Mesothelial cell of epicardium (in vitro differentiated cells): ENCODE data around the gene ADIRF. TPM values are rescaled to one million over a fixed set of nuclear protein-coding genes. Genes with fewer than 3 reads are reported as not detected.
"Not testable (repeated sequence)": the region's sequence is repeated elsewhere in the genome, so short reads cannot be mapped to it uniquely, and the experiment has no call there.

Experiments
- DNase-seq, 2 experiments: peaks; one replicate each; pipeline ENCODE4 v3.0.0; 2021; ENCODE audit warnings: low spot score in 2 of 2; ENCODE audit not compliant: unreplicated experiment in 2 of 2
- H3K27ac Mint-ChIP-seq: 2 replicates; pipeline ENCODE4 v1.8.0; 2021; ENCODE audit warnings: mixed read lengths
- H3K27me3 Mint-ChIP-seq: 2 replicates; pipeline ENCODE4 v1.8.0; 2021; ENCODE audit warnings: low read depth, mixed read lengths
- H3K36me3 Mint-ChIP-seq: 2 replicates; pipeline ENCODE4 v1.8.0; 2021; ENCODE audit warnings: mixed read lengths
- H3K4me1 Mint-ChIP-seq: 2 replicates; pipeline ENCODE4 v1.8.0; 2021; ENCODE audit warnings: mixed read lengths
- H3K4me3 Mint-ChIP-seq: 2 replicates; pipeline ENCODE4 v1.8.0; 2021; ENCODE audit warnings: mild to moderate bottlenecking, moderate library complexity, mixed read lengths
- H3K9me3 Mint-ChIP-seq: 2 replicates; pipeline ENCODE4 v1.8.0; 2021; ENCODE audit warnings: mixed read lengths
- CTCF ChIP-seq: fragments of 200-600 bp; sonication (generic); IDR thresholded peaks from one replicate; pipeline ENCODE4 v1.5.0; 2021; ENCODE audit warnings: antibody characterized with exemption; ENCODE audit not compliant: unreplicated experiment
- total RNA-seq: library from RNA; stranded (reverse); gene quantifications from 3 replicates; pipeline ENCODE4 v1.2.1, GENCODE V29; 2021

ADIRF gene
- total RNA-seq, 1 donor from 2014 or later: not detected

- Mint-ChIP-seq H3K4me3 (no peak overlapping the region), H3K9me3 (peaks cover 20% of the 10 kb centered on the region), H3K36me3 (peaks cover 8% of the 10 kb centered on the region), H3K27me3 (no peaks in the 10 kb centered on the region), H3K27ac (no peak overlapping the region), H3K4me1 (peaks cover 33% of the 10 kb centered on the region)
- TF ChIP-seq CTCF: no peak
- no peak for DNase-seq
Observed at GRCh38 chr10:86951184-86951761, 17.0 kb upstream of the ADIRF start.

GRCh38 chr10:86952106-86952505 is 16.2 kb upstream of the ADIRF start:
- TF ChIP-seq CTCF: no peak
- Mint-ChIP-seq H3K27me3 (no peaks in the 10 kb centered on the region), H3K9me3 (peaks cover 20% of the 10 kb centered on the region), H3K4me1 (peaks cover 30% of the 10 kb centered on the region), H3K36me3 (peaks cover 8% of the 10 kb centered on the region), H3K27ac (no peak overlapping the region), H3K4me3 (no peak overlapping the region)
- DNase-seq: no peak

GRCh38 chr10:86952697-86953096 is 15.6 kb upstream of the ADIRF start:
- H3K4me1 Mint-ChIP-seq: peaks cover 35% of the 10 kb centered on the region
- not testable (repeated sequence) for H3K27ac Mint-ChIP-seq, H3K36me3 Mint-ChIP-seq, H3K27me3 Mint-ChIP-seq, H3K4me3 Mint-ChIP-seq, DNase-seq
- peaks cover 20% of the 10 kb centered on the region for H3K9me3 Mint-ChIP-seq

- peaks cover 8% of the 10 kb centered on the region for H3K36me3 Mint-ChIP-seq
- no peaks in the 10 kb centered on the region for H3K27me3 Mint-ChIP-seq
- peak in 1 of 2 experiments; percentile 67 for DNase-seq
- H3K27ac Mint-ChIP-seq: peak overlapping the region; percentile 88
- peaks cover 15% of the 10 kb centered on the region for H3K9me3 Mint-ChIP-seq
- TF ChIP-seq CTCF: no peak
- peak overlapping the region; percentile 38 for H3K4me3 Mint-ChIP-seq
- peaks cover 47% of the 10 kb centered on the region for H3K4me1 Mint-ChIP-seq
Observed at GRCh38 chr10:86953747-86954680, 14.3 kb upstream of the ADIRF start.

GRCh38 chr10:86954681-86955500 is 13.4 kb upstream of the ADIRF start:
- DNase-seq: no peak
- Mint-ChIP-seq H3K4me3 (peak overlapping the region; percentile 38), H3K9me3 (peaks cover 15% of the 10 kb centered on the region)

More at GRCh38 chr10:86954681-86955500, 13.4 kb upstream of the ADIRF start:
- Mint-ChIP-seq H3K36me3 (peaks cover 8% of the 10 kb centered on the region), H3K27me3 (no peaks in the 10 kb centered on the region), H3K27ac (peak overlapping the region; percentile 88), H3K4me1 (peaks cover 52% of the 10 kb centered on the region)
- TF ChIP-seq CTCF: no peak
